OCI-LY3 (cell line): Measurements from ENCODE around the gene CRYBG1.
A peak's percentile ranks its signal among the peaks of the same experiment; 100 is the strongest.

Source experiments
- H2AFZ ChIP-seq: fragments of 200-600, 300-600 bp; shearing (Covaris generic); 2 replicates; pipeline ENCODE4 v1.6.0; 2014; ENCODE audit warnings: antibody characterized with exemption, low read depth, low read length
- H3K27ac ChIP-seq: fragments of 200-600, 300-600 bp; sonication (generic); 2 replicates; pipeline ENCODE4 v1.5.1; 2014; ENCODE audit warnings: mild to moderate bottlenecking, low read length, moderate library complexity, mixed read lengths
- H3K27me3 ChIP-seq: fragments of 200-600, 300-600 bp; sonication (generic); 2 replicates; pipeline ENCODE4 v1.6.1; 2014; ENCODE audit warnings: low read depth, low read length, mixed read lengths
- H3K36me3 ChIP-seq: fragments of 200-600, 300-600 bp; sonication (generic); replicated peaks from 2 replicates; pipeline ENCODE3; 2014; ENCODE audit warnings: low read depth, low read length, mixed read lengths
- H3K4me1 ChIP-seq: fragments of 300-600, 200-600 bp; sonication (generic); 2 replicates; pipeline ENCODE4 v1.6.1; 2014; ENCODE audit warnings: low read length, mixed read lengths
- H3K4me2 ChIP-seq: fragments of 200-600, 300-600 bp; sonication (generic); 2 replicates; pipeline ENCODE4 v1.6.1; 2014; ENCODE audit warnings: low read length, mixed read lengths
- H3K4me3 ChIP-seq: fragments of 300-600, 200-600 bp; sonication (generic); 2 replicates; pipeline ENCODE4 v1.5.1; 2014; ENCODE audit warnings: antibody characterized with exemption, mild to moderate bottlenecking, low read length, moderate library complexity
- H3K79me2 ChIP-seq: fragments of 300-600, 200-600 bp; shearing (Covaris generic); 2 replicates; pipeline ENCODE4 v1.6.1; 2014; ENCODE audit warnings: mild to moderate bottlenecking, low read length, mixed read lengths
- H3K9ac ChIP-seq: fragments of 300-600, 200-600 bp; shearing (Covaris generic); 2 replicates; pipeline ENCODE4 v1.6.0; 2014; ENCODE audit warnings: mild to moderate bottlenecking, low read length, moderate library complexity
- H3K9me3 ChIP-seq: fragments of 200-600, 300-600 bp; shearing (Covaris generic); 2 replicates; pipeline ENCODE4 v1.6.1; 2014; ENCODE audit warnings: low read length, mixed read lengths; ENCODE audit not compliant: insufficient read depth
- H4K20me1 ChIP-seq: fragments of 200-600, 300-600 bp; sonication (generic); 2 replicates; pipeline ENCODE4 v1.6.1; 2016; ENCODE audit warnings: low read length, mixed read lengths; ENCODE audit not compliant: insufficient read depth
- CTCF ChIP-seq: fragments of 200-600, 300-600 bp; sonication (generic); IDR thresholded peaks from 2 replicates; pipeline ENCODE4 v1.5.1; 2014; ENCODE audit warnings: antibody characterized with exemption, low read length, low read depth
- EZH2phosphoT487 ChIP-seq: fragments of 200-600 bp; shearing (Covaris generic); IDR thresholded peaks from 2 replicates; pipeline ENCODE4 v1.6.1; 2018; ENCODE audit warnings: antibody characterized with exemption, mixed run types, low read depth

The CRYBG1 gene

GRCh38 chr6:106470316-106470715 lies 109.8 kb downstream of the CRYBG1 start:
- no peaks in the 10 kb centered on the region for H3K27me3 ChIP-seq
- H3K9me3 ChIP-seq: no peaks in the 10 kb centered on the region
- no peak overlapping the region for H3K4me2 ChIP-seq
- H4K20me1 ChIP-seq: no peaks in the 10 kb centered on the region
- H2AFZ ChIP-seq: no peak overlapping the region
- H3K27ac ChIP-seq: no peak overlapping the region
- H3K4me1 ChIP-seq: no peaks in the 10 kb centered on the region
- TF ChIP-seq EZH2phosphoT487 (no peak), CTCF (no peak)
- H3K9ac ChIP-seq: no peak overlapping the region
- H3K79me2 ChIP-seq: no peaks in the 10 kb centered on the region
- H3K4me3 ChIP-seq: no peak overlapping the region
- no peaks in the 10 kb centered on the region for H3K36me3 ChIP-seq

GRCh38 chr6:106470811-106471210 lies 110.3 kb downstream of the CRYBG1 start:
- H3K9me3 ChIP-seq: no peaks in the 10 kb centered on the region
- no peak overlapping the region for H3K4me3 ChIP-seq
- H3K36me3 ChIP-seq: no peaks in the 10 kb centered on the region
- no peaks in the 10 kb centered on the region for H3K4me1 ChIP-seq
- no peak overlapping the region for H2AFZ ChIP-seq
- H3K9ac ChIP-seq: no peak overlapping the region
- H3K27me3 ChIP-seq: no peaks in the 10 kb centered on the region
- H3K27ac ChIP-seq: no peak overlapping the region
- no peaks in the 10 kb centered on the region for H3K79me2 ChIP-seq
- H3K4me2 ChIP-seq: no peak overlapping the region
- TF ChIP-seq CTCF (no peak), EZH2phosphoT487 (no peak)
- no peaks in the 10 kb centered on the region for H4K20me1 ChIP-seq

GRCh38 chr6:106473812-106474211 lies 113.3 kb downstream of the CRYBG1 start:
- Histone ChIP-seq H3K9ac (no peak overlapping the region), H3K79me2 (no peaks in the 10 kb centered on the region)
- no peak for TF ChIP-seq EZH2phosphoT487
- no peak for TF ChIP-seq CTCF

GRCh38 chr6:106474466-106474865 lies 113.9 kb downstream of the CRYBG1 start:
- no peaks in the 10 kb centered on the region for H4K20me1 ChIP-seq
- H3K4me2 ChIP-seq: no peak overlapping the region
- TF ChIP-seq CTCF: no peak
- TF ChIP-seq EZH2phosphoT487: no peak
- H3K79me2 ChIP-seq: no peaks in the 10 kb centered on the region
- no peaks in the 10 kb centered on the region for H3K36me3 ChIP-seq
- H2AFZ ChIP-seq: peak overlapping the region; percentile 77; the same call in 1 of the 2 replicates
- H3K4me3 ChIP-seq: no peak overlapping the region
- no peak overlapping the region for H3K27ac ChIP-seq
- no peaks in the 10 kb centered on the region for H3K9me3 ChIP-seq
- peaks cover 7% of the 10 kb centered on the region for H3K4me1 ChIP-seq
- H3K27me3 ChIP-seq: no peaks in the 10 kb centered on the region
- no peak overlapping the region for H3K9ac ChIP-seq

More at GRCh38 chr6:106473812-106474211, 113.3 kb downstream of the CRYBG1 start:
- Histone ChIP-seq H3K9me3 (no peaks in the 10 kb centered on the region), H3K36me3 (no peaks in the 10 kb centered on the region), H2AFZ (no peak overlapping the region), H3K4me2 (no peak overlapping the region), H3K27me3 (no peaks in the 10 kb centered on the region), H3K27ac (no peak overlapping the region), H3K4me3 (no peak overlapping the region), H4K20me1 (no peaks in the 10 kb centered on the region), H3K4me1 (peaks cover 7% of the 10 kb centered on the region)
